IMR-90 (cell line): ENCODE results near the gene LRRC4C.

ENCODE experiments used
- BHLHE40 ChIP-seq: fragments of 150-350 bp; IDR thresholded peaks from 2 replicates; pipeline ENCODE4 v1.6.1; 2016; ENCODE audit warnings: mild to moderate bottlenecking, low read depth, low read length
- CEBPB ChIP-seq: IDR thresholded peaks from 2 replicates; pipeline ENCODE4 v1.6.1; 2012; ENCODE audit warnings: low read depth, low read length, improper control_type of control experiment
- CHD1 ChIP-seq: IDR thresholded peaks from 2 replicates; pipeline ENCODE4 v1.6.1; 2012; ENCODE audit warnings: low read depth, low read length, improper control_type of control experiment
- CTCF ChIP-seq: conservative IDR thresholded peaks from 2 replicates; pipeline ENCODE4 v1.5.1; 2012; ENCODE audit warnings: mild to moderate bottlenecking, low read depth, low read length, improper control_type of control experiment
- ELK1 ChIP-seq: fragments of 150-350 bp; IDR thresholded peaks from 2 replicates; pipeline ENCODE4 v1.6.1; 2016; ENCODE audit warnings: low read depth, mild to moderate bottlenecking, low read length, moderate library complexity, borderline replicate concordance
- FOS ChIP-seq: fragments of 150-350 bp; IDR thresholded peaks from 2 replicates; pipeline ENCODE4 v1.6.1; 2016; ENCODE audit warnings: low read depth, low read length
- MAZ ChIP-seq: IDR thresholded peaks from 2 replicates; pipeline ENCODE4 v1.6.1; 2012; ENCODE audit warnings: low read depth, mild to moderate bottlenecking, low read length, improper control_type of control experiment, moderate library complexity, borderline replicate concordance
- NFE2L2 ChIP-seq: fragments of 150-350 bp; IDR thresholded peaks from 2 replicates; pipeline ENCODE4 v1.6.1; 2016; ENCODE audit warnings: low read depth, mild to moderate bottlenecking, low read length
- POLR2A ChIP-seq: IDR thresholded peaks from 2 replicates; pipeline ENCODE4 v1.6.1; 2012; ENCODE audit warnings: mild to moderate bottlenecking, low read depth, low read length
- RAD21 ChIP-seq: IDR thresholded peaks from 2 replicates; pipeline ENCODE4 v1.6.1; 2012; ENCODE audit warnings: low read length, improper control_type of control experiment
- RFX5 ChIP-seq: IDR thresholded peaks from 2 replicates; pipeline ENCODE4 v1.8.0; 2012; ENCODE audit warnings: low read depth, mild to moderate bottlenecking, low read length, moderate library complexity
- SMC3 ChIP-seq: fragments of 150-350 bp; IDR thresholded peaks from 2 replicates; pipeline ENCODE4 v1.6.1; 2016; ENCODE audit warnings: low read depth, mild to moderate bottlenecking, antibody characterized with exemption, low read length, moderate library complexity
- USF2 ChIP-seq: fragments of 150-350 bp; IDR thresholded peaks from 2 replicates; pipeline ENCODE4 v1.6.1; 2017; ENCODE audit warnings: mild to moderate bottlenecking, antibody characterized with exemption, low read length, low read depth

GRCh38 chr11:41319434-41319833, 140.0 kb downstream of the LRRC4C start:
- TF ChIP-seq USF2 (no peak), CTCF (no peak), MAZ (no peak), BHLHE40 (no peak), FOS (no peak), POLR2A (no peak), NFE2L2 (no peak), SMC3 (no peak), CHD1 (no peak), CEBPB (no peak), RFX5 (no peak), RAD21 (no peak), ELK1 (no peak)
